ENCODE results near the gene VSIG4. TPM values are rescaled to one million over a fixed set of nuclear protein-coding genes. Genes with fewer than 3 reads are reported as not detected.

Gene VSIG4
- total RNA-seq, 6 donors from 2014 or later: 98.0 to 392 (median 261) TPM

DNA sequence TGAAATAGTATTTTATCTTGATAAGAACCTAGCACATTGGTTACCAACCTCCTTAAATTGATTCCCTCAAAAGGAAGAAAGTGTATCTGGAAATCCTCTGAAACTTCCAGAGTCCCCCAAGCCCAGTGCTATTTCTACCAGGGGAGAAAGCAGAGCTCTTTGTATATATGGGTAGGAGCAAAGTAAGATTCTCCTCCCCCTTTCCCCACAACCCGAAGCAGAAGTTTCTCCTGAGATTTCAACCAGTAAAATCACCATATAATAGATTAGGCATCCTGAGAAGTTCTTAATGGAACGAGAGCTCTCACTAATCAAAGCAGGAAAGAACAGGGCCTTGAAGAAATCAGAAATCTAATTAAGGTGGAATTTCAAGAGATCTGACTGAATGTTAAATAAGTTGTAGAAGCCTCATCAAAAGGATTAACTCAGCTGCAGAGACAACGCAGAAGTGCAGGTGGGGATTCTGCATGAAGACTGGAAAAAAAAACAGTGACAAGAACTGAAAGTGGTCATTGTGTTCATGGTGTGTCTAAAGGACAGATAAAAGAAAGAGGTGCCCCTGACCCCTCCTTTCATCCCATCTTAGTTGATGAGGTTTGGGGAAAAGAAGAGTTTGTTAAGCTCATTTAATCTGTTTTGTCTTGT lies 39.1 kb downstream of the VSIG4 start:
- Histone ChIP-seq H3K9me3 (no peaks in the 10 kb centered on the region), H3K36me3 (no peaks in the 10 kb centered on the region), H3K4me3 (no peak overlapping the region), H3K27me3 (no peaks in the 10 kb centered on the region), H3K27ac (peak overlapping the region in 1 of 4 donors; percentile 62), H3K4me1 (peaks cover 0 to 11% (median 3%) of the 10 kb centered on the region in 4 donors)
- ATAC-seq (ENCODE audit: low FRiP score in 2 of 2) (no peak), DNase-seq (no peak)
- WGBS, 2 donors: 46 to 62% methylated on average over 3 of the region's 3 CpGs
- TF ChIP-seq, protein P1, sequence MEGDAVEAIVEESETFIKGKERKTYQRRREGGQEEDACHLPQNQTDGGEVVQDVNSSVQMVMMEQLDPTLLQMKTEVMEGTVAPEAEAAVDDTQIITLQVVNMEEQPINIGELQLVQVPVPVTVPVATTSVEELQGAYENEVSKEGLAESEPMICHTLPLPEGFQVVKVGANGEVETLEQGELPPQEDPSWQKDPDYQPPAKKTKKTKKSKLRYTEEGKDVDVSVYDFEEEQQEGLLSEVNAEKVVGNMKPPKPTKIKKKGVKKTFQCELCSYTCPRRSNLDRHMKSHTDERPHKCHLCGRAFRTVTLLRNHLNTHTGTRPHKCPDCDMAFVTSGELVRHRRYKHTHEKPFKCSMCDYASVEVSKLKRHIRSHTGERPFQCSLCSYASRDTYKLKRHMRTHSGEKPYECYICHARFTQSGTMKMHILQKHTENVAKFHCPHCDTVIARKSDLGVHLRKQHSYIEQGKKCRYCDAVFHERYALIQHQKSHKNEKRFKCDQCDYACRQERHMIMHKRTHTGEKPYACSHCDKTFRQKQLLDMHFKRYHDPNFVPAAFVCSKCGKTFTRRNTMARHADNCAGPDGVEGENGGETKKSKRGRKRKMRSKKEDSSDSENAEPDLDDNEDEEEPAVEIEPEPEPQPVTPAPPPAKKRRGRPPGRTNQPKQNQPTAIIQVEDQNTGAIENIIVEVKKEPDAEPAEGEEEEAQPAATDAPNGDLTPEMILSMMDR (IDR thresholded peaks at IDR 0.05): no peak
- TF ChIP-seq EP300 (IDR thresholded peaks at IDR 0.05): no peak
- no peak for TF ChIP-seq POLR2AphosphoS5 (IDR thresholded peaks at IDR 0.05)
- TF ChIP-seq POLR2A (IDR thresholded peaks at IDR 0.05): no peak

DNA sequence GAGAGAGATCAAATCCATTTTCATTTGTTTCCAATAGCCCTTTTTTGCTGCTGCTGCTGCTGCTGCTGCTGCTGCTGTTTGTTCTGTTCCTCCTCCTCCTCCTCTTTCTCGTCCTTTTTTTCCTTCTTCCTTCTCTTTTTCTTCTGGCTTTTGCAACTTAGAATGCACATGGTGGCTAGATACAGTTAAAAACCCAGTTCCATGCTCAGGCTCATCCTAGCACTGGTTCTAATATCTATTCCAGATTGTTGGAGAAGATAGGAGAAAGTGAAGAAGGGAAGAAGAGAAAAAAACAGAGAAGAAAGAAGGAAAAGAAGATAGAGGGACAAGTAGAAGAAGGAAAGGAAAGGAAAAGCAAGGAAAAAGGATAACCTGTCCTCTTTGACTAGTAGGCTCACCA lies 39.7 kb downstream of the VSIG4 start:
- Histone ChIP-seq H3K4me3 (no peak overlapping the region), H3K27me3 (no peaks in the 10 kb centered on the region), H3K27ac (peak overlapping the region in 1 of 4 donors; percentile 62), H3K9me3 (no peaks in the 10 kb centered on the region), H3K4me1 (peaks cover 0 to 5% (median under 1%) of the 10 kb centered on the region in 4 donors), H3K36me3 (no peaks in the 10 kb centered on the region)
- ATAC-seq (ENCODE audit: low FRiP score in 2 of 2) (no peak), DNase-seq (no peak)
- TF ChIP-seq EP300 (IDR thresholded peaks at IDR 0.05): no peak
- no peak for TF ChIP-seq POLR2A (IDR thresholded peaks at IDR 0.05)
- TF ChIP-seq, protein P1 (IDR thresholded peaks at IDR 0.05): no peak
- TF ChIP-seq POLR2AphosphoS5 (IDR thresholded peaks at IDR 0.05): no peak
- WGBS, 2 donors: 20 to 31% methylated on average over 1 of the region's 1 CpG

DNA sequence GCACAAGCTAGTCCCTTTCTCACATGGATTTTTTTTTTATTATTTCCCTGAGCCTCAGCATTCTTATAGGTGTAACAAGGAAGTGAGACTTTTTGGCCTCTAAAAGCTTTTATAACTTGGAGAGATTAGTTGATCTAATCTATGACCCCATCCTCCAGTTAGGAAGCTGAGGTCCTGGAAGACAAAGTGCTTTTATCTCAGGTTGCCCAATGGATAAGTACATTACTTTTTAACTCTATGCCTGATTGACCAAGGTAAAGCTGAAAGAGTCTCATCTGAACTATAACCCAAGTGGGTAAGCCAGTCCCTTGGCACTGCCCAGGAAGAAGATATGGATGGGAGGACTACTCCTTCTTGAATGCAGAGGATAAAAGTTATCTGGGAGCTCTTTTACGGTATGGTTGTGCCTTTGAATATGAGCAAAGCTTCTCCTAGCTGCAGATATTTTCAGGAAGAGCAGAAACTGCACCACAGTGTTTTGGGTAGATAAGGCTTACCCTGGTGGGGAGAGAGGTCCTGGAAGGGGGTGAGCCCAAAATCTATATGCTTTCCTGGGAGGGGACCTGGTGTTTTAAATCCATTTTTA lies 40.2 kb downstream of the VSIG4 start:
- WGBS, 2 donors: 75% methylated on average over 1 of the region's 1 CpG; no CpG with 5 or more reads in 1 of the 2 donors
- ATAC-seq (ENCODE audit: low FRiP score in 2 of 2) (no peak), DNase-seq (no peak)
- no peaks in the 10 kb centered on the region for H3K9me3 ChIP-seq
- peak overlapping the region in 1 of 4 donors; percentile 62 for H3K27ac ChIP-seq
- H3K4me3 ChIP-seq: no peak overlapping the region
- TF ChIP-seq, protein P1 (IDR thresholded peaks at IDR 0.05): no peak
- TF ChIP-seq EP300 (IDR thresholded peaks at IDR 0.05): no peak
- TF ChIP-seq POLR2A (IDR thresholded peaks at IDR 0.05): no peak
- TF ChIP-seq POLR2AphosphoS5 (IDR thresholded peaks at IDR 0.05): no peak
- no peaks in the 10 kb centered on the region for H3K27me3 ChIP-seq
- no peaks in the 10 kb centered on the region for H3K4me1 ChIP-seq
- H3K36me3 ChIP-seq: no peaks in the 10 kb centered on the region

DNA sequence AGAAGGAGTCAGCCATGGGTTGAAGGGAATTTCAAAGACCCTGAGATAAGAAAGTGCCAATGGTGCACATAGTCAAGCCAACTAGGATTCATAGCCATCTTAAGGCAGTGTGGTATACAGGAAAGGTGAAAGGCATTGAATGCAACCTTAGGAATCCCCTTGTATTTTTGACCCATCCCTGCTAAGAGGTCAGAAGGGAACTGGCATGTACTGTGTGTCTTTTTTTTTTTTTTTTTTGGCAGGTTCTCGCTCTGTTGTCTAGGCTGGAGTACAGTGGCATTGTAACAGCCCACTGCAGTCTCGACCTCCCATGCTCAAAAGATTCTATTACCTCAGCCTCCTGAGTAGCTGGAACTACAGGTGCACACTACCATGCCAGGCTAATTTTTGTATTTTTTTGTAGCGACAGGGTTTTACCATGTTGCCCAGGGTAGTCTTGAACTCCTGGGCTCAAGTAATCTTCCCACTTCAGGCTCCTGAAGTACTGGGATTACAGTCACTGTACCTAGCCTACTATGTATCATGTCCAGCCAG lies 40.8 kb downstream of the VSIG4 start:
- no peaks in the 10 kb centered on the region for H3K36me3 ChIP-seq
- no peaks in the 10 kb centered on the region for H3K27me3 ChIP-seq
- no peaks in the 10 kb centered on the region for H3K9me3 ChIP-seq
- H3K4me3 ChIP-seq: no peak overlapping the region
- ATAC-seq (ENCODE audit: low FRiP score in 2 of 2) (no peak), DNase-seq (no peak)
- peak overlapping the region in 1 of 4 donors; percentile 62 for H3K27ac ChIP-seq
- 71 to 93% methylated on average over 3 of the region's 3 CpGs for WGBS, 2 donors
- no peaks in the 10 kb centered on the region for H3K4me1 ChIP-seq
- no peak for TF ChIP-seq EP300 (IDR thresholded peaks at IDR 0.05)

DNA sequence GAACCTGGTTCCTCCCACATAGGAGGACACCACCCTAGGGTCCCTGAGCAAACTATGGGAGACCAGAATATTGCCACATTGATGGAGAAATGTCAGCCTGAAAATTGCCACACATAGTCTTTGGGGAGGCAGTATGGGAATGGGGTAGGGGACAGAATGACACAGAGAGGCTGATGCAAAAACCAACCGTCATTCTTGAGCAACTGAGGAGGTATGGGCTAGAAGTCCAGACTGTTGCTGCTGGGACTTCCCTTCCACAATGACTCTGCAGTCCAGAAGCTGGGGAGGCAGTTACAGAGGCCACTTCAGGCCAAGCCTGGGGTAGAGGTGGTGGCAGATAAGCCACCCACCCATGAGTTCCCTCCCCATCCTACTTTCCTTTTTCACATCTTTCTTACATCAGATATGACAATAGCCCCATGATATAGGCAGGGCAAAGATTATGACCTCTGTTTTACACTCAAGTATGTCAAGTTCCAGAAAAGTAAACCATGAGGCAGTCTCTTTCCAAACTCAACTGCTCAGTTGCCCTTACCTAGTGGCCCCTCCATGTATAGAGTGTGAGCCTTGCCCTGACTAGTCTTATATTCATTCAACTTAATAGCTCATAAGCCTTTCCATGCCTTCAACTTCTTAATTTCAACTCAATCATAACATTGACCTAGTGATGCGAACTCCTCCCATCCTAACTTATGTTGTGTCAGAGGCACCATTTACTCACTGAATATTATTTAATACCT lies 41.7 kb downstream of the VSIG4 start:
- no peaks in the 10 kb centered on the region for H3K27me3 ChIP-seq
- peak overlapping the region in 2 of 4 donors; percentile 24 to 62 for H3K27ac ChIP-seq
- H3K4me3 ChIP-seq: no peak overlapping the region
- TF ChIP-seq POLR2AphosphoS5 (IDR thresholded peaks at IDR 0.05): peak; percentile 43 to 58
- TF ChIP-seq, protein P1 (IDR thresholded peaks at IDR 0.05): no peak
- peak; percentile 69 to 75 for ATAC-seq (ENCODE audit: low FRiP score in 2 of 2)
- no peaks in the 10 kb centered on the region for H3K36me3 ChIP-seq
- peak in 1 of 2 donors; percentile 72 for DNase-seq
- WGBS, 2 donors: 68 to 100% methylated on average over 1 to 2 of the region's 2 CpGs
- no peaks in the 10 kb centered on the region for H3K9me3 ChIP-seq
- H3K4me1 ChIP-seq: no peaks in the 10 kb centered on the region
